ENCODE measurements around the gene PLD5.
"Not testable (repeated sequence)": the region's sequence is repeated elsewhere in the genome, so short reads cannot be mapped to it uniquely, and the experiment has no call there.

PLD5 gene

DNA sequence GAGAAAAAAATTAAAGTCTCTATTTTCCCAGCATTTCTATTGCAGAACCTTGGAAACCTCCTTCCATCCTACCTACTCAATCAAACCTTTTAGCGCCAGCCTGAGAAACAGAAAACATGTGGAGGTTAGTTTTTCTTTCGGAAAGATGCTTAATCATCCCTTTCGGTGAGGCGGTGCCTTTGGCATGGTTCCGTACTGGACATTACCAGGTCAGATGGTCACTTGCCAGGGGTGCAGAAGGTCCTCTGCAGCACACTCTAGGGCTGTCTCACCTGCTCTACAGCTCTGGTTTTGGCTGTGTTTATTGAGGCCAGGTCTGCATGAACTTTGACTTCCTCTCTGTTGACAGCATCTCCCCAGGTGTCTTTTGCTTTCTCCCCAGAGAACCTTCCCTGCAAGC, 121.5 kb downstream of the PLD5 start:
- no peak for FAIRE-seq
- TF ChIP-seq, protein P1, sequence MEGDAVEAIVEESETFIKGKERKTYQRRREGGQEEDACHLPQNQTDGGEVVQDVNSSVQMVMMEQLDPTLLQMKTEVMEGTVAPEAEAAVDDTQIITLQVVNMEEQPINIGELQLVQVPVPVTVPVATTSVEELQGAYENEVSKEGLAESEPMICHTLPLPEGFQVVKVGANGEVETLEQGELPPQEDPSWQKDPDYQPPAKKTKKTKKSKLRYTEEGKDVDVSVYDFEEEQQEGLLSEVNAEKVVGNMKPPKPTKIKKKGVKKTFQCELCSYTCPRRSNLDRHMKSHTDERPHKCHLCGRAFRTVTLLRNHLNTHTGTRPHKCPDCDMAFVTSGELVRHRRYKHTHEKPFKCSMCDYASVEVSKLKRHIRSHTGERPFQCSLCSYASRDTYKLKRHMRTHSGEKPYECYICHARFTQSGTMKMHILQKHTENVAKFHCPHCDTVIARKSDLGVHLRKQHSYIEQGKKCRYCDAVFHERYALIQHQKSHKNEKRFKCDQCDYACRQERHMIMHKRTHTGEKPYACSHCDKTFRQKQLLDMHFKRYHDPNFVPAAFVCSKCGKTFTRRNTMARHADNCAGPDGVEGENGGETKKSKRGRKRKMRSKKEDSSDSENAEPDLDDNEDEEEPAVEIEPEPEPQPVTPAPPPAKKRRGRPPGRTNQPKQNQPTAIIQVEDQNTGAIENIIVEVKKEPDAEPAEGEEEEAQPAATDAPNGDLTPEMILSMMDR (IDR thresholded peaks at IDR 0.05; ENCODE audit: insufficient read depth, missing control alignments) = no peak
- no peak for DNase-seq (ENCODE audit: insufficient read length, low spot score)

DNA sequence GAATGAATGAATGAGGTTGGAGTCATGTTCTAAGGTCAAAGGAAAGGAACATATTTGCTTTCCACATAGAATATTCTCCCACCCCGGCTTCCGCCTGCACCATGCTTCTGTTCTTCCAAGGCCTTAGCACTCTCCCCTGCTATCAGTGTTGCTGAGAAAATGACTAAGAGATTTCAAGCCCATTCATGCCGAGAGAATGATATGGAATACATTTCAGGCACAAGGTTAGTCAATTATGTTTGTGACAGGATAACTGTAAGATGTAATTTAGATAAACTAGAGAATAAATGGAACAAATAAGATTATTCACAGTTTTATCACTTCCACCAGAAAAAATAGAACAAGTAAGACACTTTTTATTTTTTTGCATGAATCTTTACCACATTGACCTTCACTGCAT, 122.6 kb downstream of the PLD5 start:
- FAIRE-seq (no peak), DNase-seq (ENCODE audit: insufficient read length, low spot score) (no peak)
- TF ChIP-seq, protein P1 (IDR thresholded peaks at IDR 0.05; ENCODE audit: insufficient read depth, missing control alignments) = no peak

DNA sequence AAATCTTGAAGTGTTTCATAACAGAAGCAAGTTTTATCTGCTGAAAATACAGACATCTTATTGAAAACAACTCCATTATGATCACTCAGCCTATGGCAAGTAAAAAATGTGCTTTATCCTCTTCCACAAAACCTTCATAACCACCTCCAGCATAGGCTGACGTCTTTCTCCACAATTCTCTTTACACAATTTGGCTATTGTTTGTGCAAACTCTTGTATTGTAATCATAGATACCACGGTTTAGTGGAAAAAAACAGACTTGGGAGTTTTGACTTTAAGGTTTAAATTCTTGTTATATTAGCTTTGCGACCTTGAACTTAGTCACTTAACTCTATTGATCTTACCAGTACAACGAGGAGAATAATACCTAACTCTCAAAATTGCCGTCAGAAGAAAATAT, 126.1 kb downstream of the PLD5 start:
- FAIRE-seq = no peak
- DNase-seq (ENCODE audit: insufficient read length, low spot score) = no peak
- TF ChIP-seq, protein P1 (IDR thresholded peaks at IDR 0.05; ENCODE audit: insufficient read depth, missing control alignments) = no peak

DNA sequence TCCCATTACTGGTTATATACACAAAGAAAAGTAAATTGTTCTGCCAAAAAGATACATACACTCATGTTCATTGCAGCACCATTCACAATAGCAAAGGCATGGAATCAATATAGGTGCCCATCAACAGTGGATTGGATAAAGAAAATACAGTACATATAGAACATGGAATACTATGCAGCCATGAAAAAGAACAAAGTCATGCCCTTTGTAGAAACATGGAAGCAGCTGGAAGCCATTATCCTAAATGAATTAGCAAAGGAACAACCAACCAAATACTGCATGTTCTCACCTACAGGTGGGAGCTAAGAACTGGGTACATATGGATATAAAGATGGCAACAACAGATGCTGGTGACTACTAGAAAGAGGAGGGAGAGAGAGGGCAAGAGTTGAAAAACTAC, 132.6 kb downstream of the PLD5 start:
- TF ChIP-seq, protein P1 (IDR thresholded peaks at IDR 0.05; ENCODE audit: insufficient read depth, missing control alignments) = no peak
- DNase-seq (ENCODE audit: insufficient read length, low spot score) (no peak), FAIRE-seq (no peak)

DNA sequence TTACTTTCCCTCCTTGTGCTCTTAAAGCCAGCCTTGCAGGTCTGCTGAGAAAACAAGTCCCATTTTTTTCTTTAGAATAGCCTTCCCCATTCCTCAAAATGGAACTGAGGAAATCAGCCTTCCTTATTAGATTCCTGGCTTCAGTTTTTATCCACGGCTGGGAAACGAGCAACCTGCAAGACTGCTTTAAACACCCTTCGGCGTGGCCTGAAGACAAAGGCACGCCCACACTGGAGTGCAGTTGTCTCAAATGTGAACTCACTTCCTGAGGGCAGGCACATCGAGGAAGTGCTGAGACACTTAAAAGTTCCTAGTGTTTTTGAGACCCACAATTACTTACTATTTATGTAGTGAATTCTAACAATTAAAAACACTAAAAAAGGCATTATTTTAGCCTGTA, 148.4 kb downstream of the PLD5 start:
- DNase-seq (ENCODE audit: insufficient read length, low spot score) = not testable (repeated sequence)

DNA sequence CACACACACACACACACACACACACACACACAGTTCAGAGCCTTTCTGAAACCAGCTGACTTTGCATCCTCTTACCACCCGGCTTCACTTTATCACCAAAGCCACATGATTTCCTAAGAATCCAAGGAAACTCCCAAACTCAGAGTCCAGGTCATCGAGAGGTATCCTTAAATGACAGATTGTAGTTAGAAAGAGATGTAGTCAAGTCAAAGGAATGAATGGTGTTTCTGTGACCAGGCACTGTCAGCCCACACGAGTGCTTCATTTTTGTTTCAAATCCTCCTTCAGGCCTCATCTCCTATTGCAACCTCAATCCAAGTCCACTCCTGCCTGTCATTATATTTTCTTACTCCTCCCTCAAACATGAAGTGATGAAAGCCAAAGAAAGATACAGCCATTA, 174.1 kb downstream of the PLD5 start:
- not testable (repeated sequence) for FAIRE-seq; DNase-seq (ENCODE audit: insufficient read length, low spot score)

More for the DNA sequence above, 148.4 kb downstream of the PLD5 start:
- not testable (repeated sequence) for FAIRE-seq

DNA sequence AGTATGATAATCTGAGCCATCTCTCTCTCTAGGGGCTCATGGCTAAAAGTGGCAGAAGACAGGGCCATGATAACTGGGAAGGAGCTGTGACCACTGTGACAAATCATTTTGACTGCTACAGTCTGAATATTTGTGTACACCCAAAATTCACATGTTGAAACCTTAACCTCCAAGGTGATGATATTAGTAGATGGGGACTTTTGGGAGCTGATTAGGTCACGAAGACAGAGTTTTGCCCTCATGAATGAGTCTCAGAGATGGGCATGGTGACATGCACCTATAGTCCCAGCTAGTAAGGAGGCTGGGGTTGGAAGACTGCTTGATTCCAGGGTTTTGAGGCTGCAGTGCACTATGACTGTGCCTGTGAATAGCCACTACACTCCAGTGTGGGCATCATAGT, 174.9 kb downstream of the PLD5 start:
- DNase-seq (ENCODE audit: insufficient read length, low spot score) = no peak
- FAIRE-seq = no peak
- TF ChIP-seq, protein P1 (IDR thresholded peaks at IDR 0.05; ENCODE audit: insufficient read depth, missing control alignments) = no peak

DNA sequence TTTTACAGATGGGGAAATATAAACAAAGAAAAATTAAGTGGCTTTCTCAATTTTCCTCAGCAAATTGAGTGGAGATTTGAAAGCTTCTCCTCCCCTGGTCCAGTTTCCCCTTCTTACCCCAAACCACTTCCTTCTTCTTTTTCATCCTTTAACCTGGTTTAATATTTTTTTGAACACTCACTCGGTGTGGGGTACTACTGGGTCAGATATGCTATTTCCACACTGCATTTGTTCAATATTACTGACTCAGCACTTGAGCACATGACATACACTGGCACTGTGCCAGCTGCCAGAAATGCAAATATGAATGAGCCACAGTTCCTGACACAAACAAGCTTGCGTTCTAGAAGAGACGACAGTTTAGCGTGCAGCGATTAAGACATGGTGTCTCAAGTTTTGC, 193.6 kb downstream of the PLD5 start:
- FAIRE-seq; DNase-seq (ENCODE audit: insufficient read length, low spot score): not testable (repeated sequence)

DNA sequence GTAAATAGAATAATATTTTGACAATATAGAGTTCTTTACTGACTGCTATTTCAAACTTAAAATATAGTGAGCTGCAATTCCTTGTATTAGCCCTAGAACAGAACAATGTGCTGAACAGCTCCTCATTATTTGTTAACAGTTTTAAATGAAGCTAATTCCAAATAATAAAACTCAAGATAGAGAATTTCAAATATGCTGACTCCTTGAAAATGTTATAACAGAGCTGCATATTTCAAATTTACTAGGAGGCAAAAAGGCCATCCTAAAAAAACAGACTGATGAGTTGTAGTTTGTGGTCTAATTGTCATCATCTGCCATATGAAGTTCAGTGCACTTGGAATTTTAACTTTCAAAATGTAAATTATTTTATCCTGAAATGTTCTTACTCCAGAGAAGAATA, 197.1 kb downstream of the PLD5 start:
- FAIRE-seq = not testable (repeated sequence)

DNA sequence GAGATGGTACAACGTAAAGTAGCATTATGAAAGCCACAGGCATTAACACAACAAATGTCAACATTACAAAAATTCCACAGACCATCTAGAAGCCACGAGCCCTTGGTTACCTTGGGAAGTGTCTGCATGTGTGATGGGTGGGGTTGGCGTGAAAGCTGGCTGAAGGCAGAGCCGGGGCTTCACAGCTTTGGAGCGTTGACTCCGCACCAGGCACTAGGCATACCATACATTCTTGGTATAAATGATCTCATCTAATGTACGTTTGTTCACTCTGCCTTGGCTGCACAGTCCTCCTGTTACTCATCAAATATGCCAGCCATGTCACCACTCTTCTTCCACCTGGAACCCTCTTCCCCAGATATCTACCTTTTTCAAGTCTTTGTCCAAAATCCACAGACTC, 202.5 kb downstream of the PLD5 start:
- not testable (repeated sequence) for FAIRE-seq

More for the DNA sequence above, 197.1 kb downstream of the PLD5 start:
- not testable (repeated sequence) for DNase-seq (ENCODE audit: insufficient read length, low spot score)

More for the DNA sequence above, 202.5 kb downstream of the PLD5 start:
- not testable (repeated sequence) for DNase-seq (ENCODE audit: insufficient read length, low spot score)

Measured in D721Med (cell line).